Measurements from ENCODE around the gene WEE2.
"Not testable (repeated sequence)": the region's sequence is repeated elsewhere in the genome, so short reads cannot be mapped to it uniquely, and the experiment has no call there.

The WEE2 gene

DNA sequence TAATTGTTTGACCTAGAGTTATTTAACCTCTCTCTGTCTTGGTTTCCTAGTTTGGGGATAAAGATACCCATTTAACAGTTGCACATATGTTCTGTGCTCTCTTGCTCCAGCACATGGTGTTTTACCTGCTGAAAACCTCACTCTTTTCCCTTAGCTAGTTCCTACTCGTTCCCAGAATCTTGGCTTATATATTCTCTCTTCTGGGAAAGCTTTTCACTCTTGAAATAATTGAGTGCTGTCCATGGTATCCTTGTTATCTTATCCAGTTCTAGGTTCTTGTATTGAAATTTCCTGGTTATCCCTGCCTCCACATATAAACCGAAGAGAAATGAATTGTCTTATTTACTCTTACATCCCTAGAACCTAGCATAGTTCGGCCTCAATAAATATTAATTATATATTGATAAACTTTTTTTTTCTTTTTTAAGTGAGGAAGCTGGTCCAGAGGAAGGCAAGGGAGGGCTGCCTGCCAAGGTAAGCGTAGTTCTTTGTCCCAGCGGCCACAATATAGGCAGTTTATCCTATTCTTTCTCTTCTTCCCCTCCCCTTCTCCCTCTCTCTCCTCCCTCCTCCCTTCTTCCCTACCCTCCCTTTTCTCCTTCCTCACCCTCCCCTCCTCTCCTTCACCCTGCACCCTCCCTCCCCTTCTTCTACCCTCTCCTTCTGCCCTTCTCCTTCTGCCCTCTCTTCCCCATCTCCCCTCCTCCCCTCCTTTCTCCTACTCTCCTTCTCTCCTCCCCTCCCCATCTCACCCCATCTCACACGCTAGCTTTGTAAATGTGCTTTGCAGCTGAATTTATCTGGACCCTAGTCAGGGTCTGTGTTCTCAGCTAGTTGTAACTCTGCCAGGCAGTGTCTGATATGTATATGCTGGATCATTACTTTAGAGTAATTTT, 7.9 kb downstream of the WEE2 start:
- no peak for DNase-seq

DNA sequence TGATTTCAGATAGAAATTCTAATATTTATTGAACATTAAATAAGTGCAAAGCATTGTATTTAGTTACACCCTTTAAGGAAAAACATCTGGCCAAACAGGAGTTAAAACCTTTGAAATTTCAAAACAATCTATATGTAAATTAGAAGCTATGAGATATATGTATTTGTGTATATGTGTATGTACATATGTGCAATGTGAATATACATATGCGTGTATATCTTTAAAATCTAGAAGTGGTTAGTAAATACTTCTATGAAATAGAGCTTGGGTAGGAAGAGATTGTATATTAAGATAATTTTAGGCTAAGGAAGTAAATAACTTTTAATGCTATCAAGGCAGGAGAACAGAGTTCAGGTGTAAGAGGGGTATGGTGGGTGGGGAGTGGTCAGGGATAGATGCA, 9.3 kb downstream of the WEE2 start:
- no peak for DNase-seq

DNA sequence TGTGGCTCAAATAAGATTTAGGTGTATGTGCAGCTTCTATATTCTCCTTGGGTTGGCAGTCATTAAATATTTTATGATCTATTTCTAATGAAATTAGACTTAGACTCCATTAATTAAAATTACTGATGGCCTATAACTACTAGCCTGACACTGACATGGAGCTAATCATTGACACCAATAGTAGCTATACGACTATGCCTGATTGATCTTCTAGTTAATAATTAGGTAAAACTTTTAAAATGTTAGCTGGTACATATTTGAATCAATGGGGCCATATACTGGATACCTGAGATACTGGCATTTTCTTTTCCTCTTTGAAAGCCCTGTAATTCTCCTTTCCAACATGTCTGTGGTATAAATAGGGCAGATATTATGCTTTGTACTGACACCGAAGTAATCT, 14.4 kb downstream of the WEE2 start:
- DNase-seq: no peak

DNA sequence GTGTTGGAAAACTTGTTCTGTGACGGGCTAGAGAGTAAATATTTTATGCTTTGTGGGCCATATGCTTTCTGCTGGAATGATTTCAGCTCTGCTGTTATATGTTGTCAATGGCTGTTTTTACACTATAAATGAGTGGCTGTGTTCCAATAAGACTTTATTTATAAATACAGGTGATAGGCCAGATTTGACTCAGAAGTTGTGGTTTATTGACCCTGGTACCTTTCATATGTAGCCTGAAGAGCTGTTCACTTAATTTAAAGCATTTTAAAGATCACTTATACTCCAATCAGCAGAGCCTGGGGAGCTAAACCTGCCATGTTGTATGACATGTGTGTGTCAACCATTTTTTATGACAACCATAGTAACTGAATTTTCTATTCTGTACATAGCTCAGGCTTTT, 20.9 kb downstream of the WEE2 start:
- no peak for DNase-seq

DNA sequence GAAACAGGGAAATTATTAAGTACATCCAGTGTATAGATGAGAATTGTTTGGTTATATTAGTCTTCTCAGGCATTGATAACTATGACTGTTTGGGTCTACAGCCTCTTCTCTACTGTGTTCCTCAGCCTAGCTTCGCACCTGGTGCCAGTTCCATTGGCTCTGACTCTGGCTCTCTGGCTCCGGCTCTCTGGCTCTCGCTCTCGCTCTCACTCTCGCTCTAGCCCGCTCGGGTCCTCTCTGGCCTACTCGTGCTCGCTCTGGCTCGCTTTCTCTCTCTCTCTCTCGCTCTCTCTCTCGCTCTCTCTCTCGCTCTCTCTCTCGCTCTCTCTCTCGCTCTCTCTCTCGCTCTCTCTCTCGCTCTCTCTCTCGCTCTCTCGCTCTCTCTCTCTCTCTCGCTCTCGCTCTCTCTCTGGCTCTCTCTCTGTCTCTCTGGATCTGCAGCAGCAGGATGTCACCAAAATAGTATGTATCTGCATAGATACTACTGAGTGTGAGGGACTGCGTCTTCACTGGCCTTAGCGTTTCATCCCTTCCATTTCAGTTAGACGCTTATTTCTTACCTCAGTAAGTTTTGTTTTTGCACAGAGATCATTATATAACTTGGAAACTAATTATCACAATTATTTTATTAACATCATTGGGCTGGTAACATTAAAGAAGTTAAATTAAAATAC, 23.5 kb downstream of the WEE2 start:
- DNase-seq: no peak

DNA sequence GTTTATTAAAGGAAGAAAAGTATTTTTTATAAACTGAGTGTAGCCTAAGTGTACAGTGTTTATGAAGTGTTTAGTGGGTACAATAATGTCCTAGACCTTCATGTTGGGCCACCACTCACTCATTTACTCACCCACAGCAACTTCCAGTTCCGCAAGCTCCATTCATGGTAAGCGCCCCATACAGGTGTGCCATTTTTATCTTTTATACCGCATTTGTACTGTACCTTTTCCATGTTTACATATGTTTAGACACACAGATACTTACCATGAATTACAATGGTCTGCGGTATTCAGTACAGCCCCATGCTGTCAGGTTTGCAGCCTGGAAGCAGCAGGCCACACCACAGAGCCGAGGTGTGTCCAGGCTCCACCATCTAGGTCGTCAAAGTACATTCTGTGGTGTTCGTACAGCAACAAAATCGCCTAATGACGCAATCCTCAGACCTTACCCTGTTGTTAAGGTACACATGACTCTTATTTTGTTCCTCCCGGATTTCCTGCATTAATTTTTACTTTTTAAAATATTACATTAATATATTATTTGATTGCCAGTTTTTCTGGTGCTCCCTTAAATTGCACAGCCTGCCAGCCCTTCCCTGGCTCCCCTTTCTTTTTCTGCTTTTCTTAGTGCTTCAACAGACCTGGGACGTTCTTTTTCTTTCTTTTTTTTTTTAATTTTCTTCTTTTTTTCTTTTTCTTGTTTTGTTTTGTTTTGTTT, 29.1 kb downstream of the WEE2 start:
- no peak for DNase-seq

DNA sequence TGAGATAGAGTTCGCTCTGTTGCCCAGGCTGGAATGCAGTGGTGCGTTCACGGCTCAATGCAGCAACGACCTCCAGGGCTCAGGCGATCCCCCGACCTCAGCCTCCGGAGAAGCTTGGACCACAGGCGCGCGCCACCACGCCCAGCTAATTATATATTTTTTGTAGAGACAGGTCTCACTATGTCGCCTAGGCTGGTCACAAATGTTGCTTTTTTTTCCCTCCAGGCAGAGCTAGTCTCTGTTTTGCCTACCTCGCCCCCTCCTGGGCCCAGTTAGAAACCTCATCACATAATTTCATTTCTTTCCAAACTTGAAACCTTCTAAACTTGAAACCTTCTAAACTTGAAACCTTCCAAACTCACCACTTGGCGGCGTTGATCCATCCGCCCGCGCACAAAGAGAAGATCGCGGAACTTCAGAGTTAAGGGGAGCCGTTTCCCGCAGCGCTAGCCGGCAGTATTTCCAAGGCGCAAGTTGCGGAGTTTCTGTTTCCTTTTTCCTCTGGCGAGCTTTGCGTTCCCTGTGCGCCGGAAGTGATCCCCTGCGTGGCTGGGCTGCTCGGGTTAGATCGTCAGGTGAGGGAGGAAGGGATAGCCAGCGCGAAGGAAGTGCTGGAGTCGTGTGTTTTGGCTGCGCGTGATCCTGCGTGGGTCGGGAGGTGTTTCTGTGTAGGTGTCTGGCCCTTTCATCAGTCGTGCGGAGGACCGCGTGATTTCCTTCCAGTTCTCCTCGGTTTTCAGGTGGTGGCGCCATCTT, 29.9 kb downstream of the WEE2 start, which contains the start of gene SSBP1:
SSBP1 (plus strand) TSS at position 523 of the 756 bp plus-strand sequence. CDS start 809 bp downstream, outside the sequence.
- peak; percentile 99 for DNase-seq

DNA sequence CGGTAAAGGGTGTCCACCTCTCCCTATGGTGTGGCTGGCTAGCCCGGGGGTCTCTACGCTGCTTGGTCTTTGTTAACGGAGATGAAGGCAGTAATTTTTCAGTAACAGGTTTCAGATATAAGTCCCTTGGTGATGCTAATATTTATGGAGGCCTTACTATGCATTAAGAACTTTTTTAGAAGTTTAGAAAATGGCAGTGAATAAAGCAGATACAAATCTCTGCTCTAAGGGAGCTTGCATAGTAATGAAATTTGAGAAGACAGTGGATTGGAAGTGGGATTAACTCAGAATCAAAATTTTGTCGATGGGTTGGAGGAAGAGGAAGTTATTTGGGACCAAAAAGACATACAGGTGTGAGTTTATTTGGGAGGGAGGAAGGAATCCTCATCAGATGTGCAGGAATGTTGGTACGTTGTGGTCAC, 30.4 kb downstream of the WEE2 start:
- DNase-seq: no peak

DNA sequence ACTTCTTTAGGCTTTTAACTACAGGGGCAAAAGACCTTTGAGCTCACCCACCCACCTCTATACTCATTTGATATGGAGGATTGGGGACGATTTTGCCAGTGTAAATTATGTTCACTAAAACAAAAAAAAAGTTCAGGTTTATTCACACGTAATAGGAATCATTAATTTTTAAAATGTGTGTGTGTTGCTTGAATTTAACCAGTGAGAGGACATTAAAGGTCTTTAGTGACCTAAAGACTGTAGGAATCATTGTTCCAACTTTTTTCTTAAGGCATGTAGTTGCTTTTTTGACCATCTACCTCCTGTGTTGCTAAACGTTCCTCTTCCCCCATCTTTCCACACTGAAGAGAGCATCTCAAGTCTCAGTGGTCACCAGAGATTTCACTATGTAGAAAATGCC, 31.1 kb downstream of the WEE2 start:
- no peak for DNase-seq

DNA sequence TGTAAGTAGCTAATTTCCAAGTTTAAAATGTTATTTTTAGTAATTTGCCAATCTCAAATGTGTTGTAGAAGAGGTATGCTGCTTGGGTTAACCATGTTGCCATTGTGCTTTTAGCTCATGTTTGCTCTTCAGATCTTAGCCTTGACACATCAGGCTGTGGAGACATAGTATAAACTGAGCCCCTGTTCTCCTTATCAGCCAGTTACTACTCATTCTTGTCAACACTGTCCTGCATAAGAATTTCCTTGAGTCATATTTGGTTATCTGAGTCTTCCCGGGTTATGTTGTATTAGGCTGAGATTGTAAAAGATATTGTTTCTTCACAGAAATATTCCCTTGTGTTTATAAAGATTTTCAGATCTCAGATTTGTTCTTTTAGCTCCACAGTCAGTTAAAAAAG, 34.1 kb downstream of the WEE2 start:
- DNase-seq: no peak

DNA sequence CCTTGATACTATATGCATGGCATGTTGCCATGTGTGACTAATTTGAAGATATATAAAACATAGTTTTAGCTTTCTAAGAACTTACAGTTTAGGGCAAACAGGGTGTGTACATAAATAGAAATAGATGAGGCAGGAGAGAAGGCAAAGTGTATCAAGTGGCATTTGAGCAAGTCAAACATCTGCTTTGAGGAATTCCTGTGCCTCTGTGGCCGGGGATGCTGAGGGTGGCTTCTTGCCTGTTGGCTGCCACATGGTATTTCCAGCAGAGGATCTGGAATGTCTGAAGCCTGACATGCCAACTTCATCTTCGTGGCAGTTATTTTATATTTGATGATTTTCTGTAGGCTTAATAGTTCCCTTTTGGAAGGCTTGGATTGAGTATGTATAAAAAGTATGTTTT, 36.0 kb downstream of the WEE2 start:
- DNase-seq: no peak

DNA sequence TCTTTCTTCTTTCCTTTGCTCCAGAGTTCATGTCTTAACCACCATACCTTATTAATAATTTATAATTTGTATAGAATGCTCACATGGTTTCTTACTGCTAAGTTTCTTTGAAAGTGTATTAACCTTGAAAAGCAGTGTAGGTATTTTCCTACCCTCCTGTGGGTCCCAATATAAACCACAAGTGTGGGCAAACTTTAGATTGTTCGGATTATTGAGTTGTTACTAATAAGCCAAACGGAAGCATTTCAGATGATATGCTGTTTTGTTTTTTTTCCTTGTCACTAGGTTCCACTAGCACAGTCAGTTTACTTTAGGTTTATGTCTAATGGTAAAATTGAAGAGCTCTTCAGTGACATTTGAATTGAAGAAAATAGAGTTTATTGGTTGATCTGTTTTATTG, 40.2 kb downstream of the WEE2 start:
- no peak for DNase-seq

DNA sequence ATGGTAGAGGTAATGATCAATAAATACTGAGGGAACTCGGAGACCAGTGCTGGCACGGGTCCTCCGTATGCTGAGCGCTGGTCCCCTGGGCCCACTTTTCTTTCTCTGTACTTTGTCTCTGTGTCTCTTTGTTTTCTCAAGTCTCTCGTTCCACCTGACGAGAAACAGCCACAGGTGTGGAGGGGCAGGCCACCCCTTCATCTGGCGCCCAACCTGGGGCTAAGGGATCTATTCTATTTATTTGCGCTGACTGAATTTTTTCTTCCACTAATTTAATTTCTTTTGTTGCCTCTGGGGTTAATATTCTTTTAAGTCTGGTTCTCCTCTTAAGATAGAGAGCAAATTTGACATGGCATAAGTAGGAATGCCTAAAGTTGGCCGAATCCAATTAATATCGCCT, 43.8 kb downstream of the WEE2 start:
- not testable (repeated sequence) for DNase-seq

DNA sequence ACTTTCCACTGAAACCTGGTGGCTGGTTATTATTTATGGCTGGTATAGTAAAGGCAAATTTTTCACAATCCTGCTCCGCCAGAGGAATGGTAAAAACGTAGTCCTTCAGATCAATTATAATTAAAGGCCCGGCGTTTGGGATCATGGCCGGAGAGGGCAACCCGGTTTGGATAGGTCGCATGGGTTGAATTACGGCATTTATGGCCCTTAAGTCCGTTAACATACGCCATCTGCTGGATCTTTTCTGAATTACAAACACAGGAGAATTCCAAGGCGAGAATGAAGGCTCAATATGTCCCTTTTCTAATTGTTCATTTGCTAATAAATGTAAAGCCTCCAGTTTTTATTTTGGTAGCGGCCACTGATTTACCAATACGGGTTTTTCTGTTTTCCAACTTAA, 44.5 kb downstream of the WEE2 start:
- no peak for DNase-seq

DNA sequence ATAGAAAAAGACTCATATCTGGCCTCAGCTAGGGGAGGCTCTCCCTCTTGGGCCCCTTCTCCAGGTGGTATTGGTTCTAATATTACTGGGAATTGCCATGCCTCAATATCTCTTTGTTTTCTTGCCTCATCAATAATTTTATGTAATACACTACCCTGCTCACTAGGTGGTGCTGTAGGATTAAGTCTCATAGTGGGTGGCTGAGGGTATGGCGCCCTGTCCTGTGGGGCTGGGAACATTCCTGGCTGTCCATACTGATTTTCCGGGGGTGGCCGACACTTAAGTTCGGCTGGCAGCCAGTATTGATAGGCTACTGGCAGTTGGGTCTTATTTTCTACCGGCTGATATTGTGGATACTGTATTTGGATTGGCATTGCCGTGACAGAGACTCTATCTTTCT, 46.8 kb downstream of the WEE2 start:
- DNase-seq: peak; percentile 58

DNA sequence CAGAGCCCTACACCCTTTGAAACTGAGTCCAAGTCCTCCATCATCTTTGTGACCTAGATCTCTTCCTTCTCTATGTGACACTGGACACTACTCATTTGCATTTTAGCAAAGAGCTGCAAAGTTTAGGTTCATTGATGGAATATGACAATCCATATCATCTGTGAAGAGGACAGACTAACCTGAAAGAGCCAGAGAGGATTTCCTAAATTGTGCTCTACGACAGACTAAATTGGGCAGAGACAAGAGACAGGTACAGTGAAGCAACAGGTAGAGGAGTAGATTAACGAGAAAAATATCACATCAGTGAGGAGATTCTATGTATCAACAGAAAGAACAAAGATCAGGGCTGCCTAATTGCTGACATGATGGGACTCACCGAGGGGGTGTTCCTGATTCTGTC, 55.6 kb downstream of the WEE2 start, which contains the start of gene TAS2R3:
TAS2R3 (plus strand) TSS at position 301 of the 400 bp plus-strand sequence; CDS start at position 363, 62 bp downstream.
- no peak for DNase-seq

DNA sequence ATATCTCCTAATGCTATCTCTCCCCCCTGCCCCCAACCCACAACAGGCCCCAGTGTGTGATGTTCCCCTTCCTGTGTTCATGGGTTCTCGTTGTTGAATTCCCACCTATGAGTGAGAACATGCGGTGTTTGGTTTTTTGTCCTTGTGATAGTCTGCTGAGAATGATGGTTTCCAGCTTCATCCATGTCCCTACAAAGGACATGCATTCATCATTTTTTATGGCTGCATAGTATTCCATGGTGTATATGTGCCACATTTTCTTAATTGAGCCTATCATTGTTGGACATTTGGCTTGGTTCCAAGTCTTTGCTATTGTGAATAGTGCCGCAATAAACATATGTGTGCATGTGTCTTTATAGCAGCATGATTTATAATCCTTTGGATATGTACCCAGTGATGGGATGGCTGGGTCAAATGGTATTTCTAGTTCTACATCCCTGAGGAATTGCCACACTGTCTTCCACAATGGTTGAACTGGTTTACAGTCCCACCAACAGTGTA, 62.0 kb downstream of the WEE2 start:
- not testable (repeated sequence) for DNase-seq

DNA sequence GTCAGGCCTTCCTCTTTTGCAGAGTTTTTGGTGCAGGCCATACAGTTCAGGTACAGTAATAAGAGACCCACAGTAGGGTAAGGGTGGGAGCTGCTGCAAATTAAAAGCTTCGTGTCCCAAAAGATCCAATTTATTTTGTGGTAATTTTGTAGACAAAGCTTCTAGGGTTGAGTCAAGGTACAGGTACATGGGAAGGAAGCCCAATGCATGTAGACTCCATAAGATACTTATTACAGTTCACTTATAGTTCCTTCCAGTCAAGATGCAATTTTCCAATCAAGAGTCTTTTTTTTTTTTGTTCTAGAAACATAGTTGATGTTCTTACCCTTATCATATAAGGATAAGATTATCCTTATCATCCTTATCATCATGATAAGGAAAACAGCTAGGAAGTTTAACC, 68.2 kb downstream of the WEE2 start, which contains the start of gene TAS2R4:
TAS2R4 (plus strand) TSS at position 301 of the 400 bp plus-strand sequence. CDS start 1,815 bp downstream, outside the sequence.
- no peak for DNase-seq

Measured in RPMI8226 (cell line).